Measurements from ENCODE around the gene IL19.
A peak's percentile ranks its signal among the peaks of the same experiment; 100 is the strongest.

The IL19 gene

DNA sequence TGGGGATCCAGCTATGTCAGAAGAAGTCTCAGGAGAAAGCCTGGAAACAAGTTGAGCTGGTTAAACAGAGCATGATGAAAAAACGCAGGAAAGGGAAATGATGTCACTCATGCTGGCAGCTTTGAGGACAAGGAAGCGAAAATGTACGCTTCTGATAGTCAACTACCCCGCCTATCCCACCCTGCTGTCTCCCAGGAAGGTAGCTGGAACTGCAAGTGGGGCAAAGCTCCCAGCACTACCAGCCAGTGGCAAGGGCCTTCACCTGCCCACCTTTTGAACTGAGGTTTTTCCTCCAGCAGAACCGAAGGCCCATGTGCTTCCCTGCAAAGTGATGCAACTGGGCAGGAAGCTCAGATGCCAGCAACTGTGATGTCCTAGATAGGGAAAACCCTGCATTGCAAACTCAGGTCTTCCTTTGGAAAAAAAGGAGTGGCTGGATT is 88.5 kb downstream of the IL19 start:
- DNase-seq (ENCODE audit: low spot score in 2 of 2) = no peak
- H3K4me3 ChIP-seq = no peak overlapping the region
- no peaks in the 10 kb centered on the region for H3K36me3 ChIP-seq (replicated peaks)
- H3K9me3 ChIP-seq = no peaks in the 10 kb centered on the region
- peaks cover 2% of the 10 kb centered on the region; the same call in 1 of the 2 replicates for H3K27me3 ChIP-seq (ENCODE audit: low read depth)
- in situ Hi-C loops (cut with MboI; ENCODE audit: low sequenced_read_pairs) = no loop called here
- H3K4me1 ChIP-seq = no peaks in the 10 kb centered on the region

- Histone ChIP-seq H3K4me1 (no peaks in the 10 kb centered on the region), H3K4me3 (no peak overlapping the region), H3K36me3 (replicated peaks) (no peaks in the 10 kb centered on the region), H3K9me3 (no peaks in the 10 kb centered on the region), H3K27me3 (ENCODE audit: low read depth) (peaks cover 2% of the 10 kb centered on the region; the same call in 1 of the 2 replicates)
- DNase-seq (ENCODE audit: low spot score in 2 of 2) = no peak
- in situ Hi-C loops (cut with MboI; ENCODE audit: low sequenced_read_pairs) = no loop called here
Observed at GRCh38 chr1:206860165-206860564, 89.6 kb downstream of the IL19 start.

- no peaks in the 10 kb centered on the region for H3K36me3 ChIP-seq (replicated peaks)
- in situ Hi-C loops (cut with MboI; ENCODE audit: low sequenced_read_pairs) = no loop called here
- H3K9me3 ChIP-seq = no peaks in the 10 kb centered on the region
- DNase-seq (ENCODE audit: low spot score in 2 of 2) = no peak
- no peaks in the 10 kb centered on the region for H3K4me1 ChIP-seq
- H3K27me3 ChIP-seq (ENCODE audit: low read depth) = peaks cover 2% of the 10 kb centered on the region; the same call in 1 of the 2 replicates
- H3K4me3 ChIP-seq = no peak overlapping the region
Observed at GRCh38 chr1:206863266-206863665, 92.7 kb downstream of the IL19 start.

DNA sequence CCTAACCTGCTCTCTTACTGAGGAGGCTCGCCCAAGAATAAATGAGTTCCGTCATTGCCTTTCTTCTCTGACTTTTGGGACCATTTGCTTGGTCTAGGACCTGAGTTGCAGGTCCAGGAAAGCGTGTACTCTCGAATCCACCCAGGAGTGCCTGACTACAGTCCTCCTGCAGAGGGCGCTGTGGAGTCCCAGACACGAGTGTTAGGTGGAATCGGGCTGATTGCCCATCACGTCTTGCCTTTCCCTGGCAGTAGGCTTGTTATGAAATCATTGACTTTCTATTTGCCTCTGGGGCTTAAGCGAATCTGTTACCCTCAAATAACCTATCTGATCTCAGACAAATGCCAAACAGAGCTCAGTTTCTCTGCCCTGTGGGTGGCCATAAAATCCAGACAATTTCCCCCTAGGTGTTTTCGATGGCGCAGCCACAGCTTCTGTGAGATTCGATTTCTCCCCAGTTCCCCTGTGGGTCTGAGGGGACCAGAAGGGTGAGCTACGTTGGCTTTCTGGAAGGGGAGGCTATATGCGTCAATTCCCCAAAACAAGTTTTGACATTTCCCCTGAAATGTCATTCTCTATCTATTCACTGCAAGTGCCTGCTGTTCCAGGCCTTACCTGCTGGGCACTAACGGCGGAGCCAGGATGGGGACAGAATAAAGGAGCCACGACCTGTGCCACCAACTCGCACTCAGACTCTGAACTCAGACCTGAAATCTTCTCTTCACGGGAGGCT is 94.5 kb downstream of the IL19 start, which contains the start of gene IL20:
Gene IL20, plus strand, starts transcription at position 685 of the 733 bp plus-strand sequence. CDS start 230 bp downstream, outside the sequence.
- DNase-seq (ENCODE audit: low spot score in 2 of 2) = peak; percentile 22 to 86
- Histone ChIP-seq H3K9me3 (no peaks in the 10 kb centered on the region), H3K4me3 (no peak within 1 kb of the TSS), H3K4me1 (no peaks in the 10 kb centered on the region), H3K36me3 (replicated peaks) (no peaks in the 10 kb centered on the region), H3K27me3 (ENCODE audit: low read depth) (no peaks in the 10 kb centered on the region)
- in situ Hi-C loops (cut with MboI; ENCODE audit: low sequenced_read_pairs) = no loop called here

DNA sequence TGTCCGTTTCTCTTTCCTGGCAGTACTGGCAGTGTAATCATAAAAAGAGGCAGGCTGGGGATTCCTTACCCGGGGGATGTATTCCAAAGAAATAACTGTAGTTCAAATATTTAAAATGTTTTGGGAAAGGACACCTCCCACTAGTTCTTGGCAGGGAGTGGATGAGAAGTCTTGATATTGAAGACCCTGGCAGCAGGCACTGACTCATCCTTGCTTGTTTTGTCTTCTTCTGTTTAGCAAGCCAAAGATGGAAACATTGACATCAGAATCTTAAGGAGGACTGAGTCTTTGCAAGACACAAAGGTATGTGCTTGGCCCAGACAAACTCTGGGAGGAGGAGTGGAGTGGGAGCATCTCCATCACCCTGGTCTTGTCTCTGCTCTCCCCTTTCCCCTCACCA is 95.5 kb downstream of the IL19 start:
- Histone ChIP-seq H3K4me3 (no peak overlapping the region), H3K4me1 (no peaks in the 10 kb centered on the region), H3K36me3 (replicated peaks) (no peaks in the 10 kb centered on the region), H3K9me3 (no peaks in the 10 kb centered on the region), H3K27me3 (ENCODE audit: low read depth) (no peaks in the 10 kb centered on the region)
- in situ Hi-C loops (cut with MboI; ENCODE audit: low sequenced_read_pairs) = no loop called here
- no peak for DNase-seq (ENCODE audit: low spot score in 2 of 2)

DNA sequence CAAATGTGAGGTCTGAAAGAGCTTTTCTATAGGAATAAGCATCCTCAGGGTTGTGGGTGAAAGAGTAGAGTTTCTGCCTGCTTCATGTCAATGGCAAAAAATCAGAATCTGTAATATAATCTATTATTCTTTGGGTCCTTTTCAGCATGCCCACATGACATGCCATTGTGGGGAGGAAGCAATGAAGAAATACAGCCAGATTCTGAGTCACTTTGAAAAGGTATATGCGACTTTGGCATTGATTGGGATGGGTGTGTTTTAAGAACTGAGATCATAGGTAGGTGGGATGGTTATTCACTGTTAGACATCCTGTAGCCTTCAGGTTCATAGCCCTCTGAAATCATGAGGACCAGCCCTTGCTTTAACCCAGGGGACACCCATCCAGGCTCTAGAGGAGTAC is 96.7 kb downstream of the IL19 start:
- Histone ChIP-seq H3K4me3 (no peak overlapping the region), H3K36me3 (replicated peaks) (no peaks in the 10 kb centered on the region), H3K27me3 (ENCODE audit: low read depth) (no peaks in the 10 kb centered on the region), H3K4me1 (no peaks in the 10 kb centered on the region), H3K9me3 (no peaks in the 10 kb centered on the region)
- in situ Hi-C loops (cut with MboI; ENCODE audit: low sequenced_read_pairs) = no loop called here
- no peak for DNase-seq (ENCODE audit: low spot score in 2 of 2)

DNA sequence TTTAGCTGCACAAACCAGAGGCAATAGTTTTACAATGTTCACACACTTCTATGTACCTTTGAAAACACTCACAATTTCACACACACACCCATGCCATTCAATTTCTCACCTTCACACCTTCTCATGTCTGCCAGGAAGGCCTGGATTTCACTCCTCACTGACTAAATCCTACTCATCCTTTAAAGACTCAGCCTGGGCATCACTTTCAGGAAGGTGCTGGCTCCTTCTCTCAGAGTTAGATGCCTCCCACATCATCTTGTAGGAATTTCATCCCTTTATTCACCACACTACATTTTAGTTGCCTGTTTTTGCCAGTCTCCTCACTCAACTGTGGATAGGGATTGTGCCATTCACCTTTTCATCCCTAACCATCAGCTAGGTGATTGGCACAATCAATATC is 97.1 kb downstream of the IL19 start:
- Histone ChIP-seq H3K9me3 (no peaks in the 10 kb centered on the region), H3K36me3 (replicated peaks) (no peaks in the 10 kb centered on the region), H3K4me3 (no peak overlapping the region), H3K4me1 (no peaks in the 10 kb centered on the region), H3K27me3 (ENCODE audit: low read depth) (no peaks in the 10 kb centered on the region)
- in situ Hi-C loops (cut with MboI; ENCODE audit: low sequenced_read_pairs) = no loop called here
- no peak for DNase-seq (ENCODE audit: low spot score in 2 of 2)

GRCh38 chr1:206868264-206868663 is 97.7 kb downstream of the IL19 start:
- no peak overlapping the region for H3K4me3 ChIP-seq

GRCh38 chr1:206872139-206872538 is 101.6 kb downstream of the IL19 start:
- in situ Hi-C loops (cut with MboI; ENCODE audit: low sequenced_read_pairs) = no loop called here
- Histone ChIP-seq H3K4me1 (no peaks in the 10 kb centered on the region), H3K27me3 (ENCODE audit: low read depth) (no peaks in the 10 kb centered on the region), H3K36me3 (replicated peaks) (no peaks in the 10 kb centered on the region), H3K9me3 (no peaks in the 10 kb centered on the region), H3K4me3 (no peak overlapping the region)
- no peak for DNase-seq (ENCODE audit: low spot score in 2 of 2)

More at GRCh38 chr1:206868264-206868663, 97.7 kb downstream of the IL19 start:
- H3K27me3 ChIP-seq (ENCODE audit: low read depth) = no peaks in the 10 kb centered on the region
- DNase-seq (ENCODE audit: low spot score in 2 of 2) = no peak
- H3K36me3 ChIP-seq (replicated peaks) = no peaks in the 10 kb centered on the region
- no peaks in the 10 kb centered on the region for H3K4me1 ChIP-seq
- in situ Hi-C loops (cut with MboI; ENCODE audit: low sequenced_read_pairs) = no loop called here
- no peaks in the 10 kb centered on the region for H3K9me3 ChIP-seq

- no peak for DNase-seq (ENCODE audit: low spot score in 2 of 2)
- in situ Hi-C loops (cut with MboI; ENCODE audit: low sequenced_read_pairs) = no loop called here
- H3K4me1 ChIP-seq = no peaks in the 10 kb centered on the region
- H3K9me3 ChIP-seq = peaks cover 3% of the 10 kb centered on the region; the same call in 1 of the 2 replicates
- H3K27me3 ChIP-seq (ENCODE audit: low read depth) = no peaks in the 10 kb centered on the region
- H3K36me3 ChIP-seq (replicated peaks) = no peaks in the 10 kb centered on the region
- H3K4me3 ChIP-seq = no peak overlapping the region
Observed at GRCh38 chr1:206873603-206874188, 103.1 kb downstream of the IL19 start.

DNA sequence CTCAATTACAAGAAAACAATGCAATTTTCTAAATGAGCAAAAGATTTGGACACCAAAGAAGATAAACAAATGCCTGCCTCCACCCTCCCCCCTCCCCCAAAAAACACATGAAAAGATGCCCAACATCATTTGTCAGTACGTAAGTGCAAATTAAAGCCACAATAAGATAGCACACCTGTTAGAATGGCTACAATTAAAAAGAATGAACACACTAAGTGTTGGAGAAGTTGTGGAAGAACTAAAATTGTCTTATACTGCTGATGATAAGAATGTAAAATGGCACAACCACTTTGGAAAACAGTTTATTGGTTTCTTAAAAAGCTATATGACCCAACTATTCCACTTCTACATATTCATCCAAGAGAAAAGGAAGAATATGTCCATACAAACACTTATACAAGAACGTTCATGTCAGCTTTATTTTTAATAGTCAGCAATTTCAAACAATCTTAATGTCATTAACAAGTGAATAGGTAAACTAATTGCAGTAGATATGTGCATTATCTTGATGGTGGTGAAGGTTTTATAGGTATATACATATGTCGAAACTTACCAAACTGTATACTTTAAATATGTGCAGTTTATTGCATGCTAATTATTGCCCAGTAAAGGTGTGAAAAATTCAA is 105.3 kb downstream of the IL19 start:
- H3K36me3 ChIP-seq (replicated peaks) = no peaks in the 10 kb centered on the region
- no peak overlapping the region for H3K4me3 ChIP-seq

DNA sequence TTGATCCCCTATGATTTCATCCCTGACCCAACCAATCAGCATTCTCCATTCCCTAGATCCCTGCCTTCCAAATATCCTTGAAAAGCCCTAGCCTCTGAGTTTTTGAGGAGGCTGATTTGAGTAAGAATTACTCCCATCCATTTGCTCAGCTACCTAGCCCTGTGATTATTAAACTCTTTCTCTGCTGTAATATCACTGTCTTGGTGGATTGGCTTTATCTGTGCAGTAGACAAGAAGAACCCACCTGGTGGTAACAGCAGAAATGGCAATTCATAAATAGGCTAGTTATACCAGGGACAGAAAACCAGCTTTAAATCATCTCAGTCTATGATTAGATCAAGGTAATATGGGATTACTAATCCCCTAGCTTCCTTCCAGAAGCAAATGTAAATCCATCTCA is 107.9 kb downstream of the IL19 start:
- in situ Hi-C loops (cut with MboI; ENCODE audit: low sequenced_read_pairs) = no loop called here

More for the DNA sequence above, 105.3 kb downstream of the IL19 start:
- DNase-seq (ENCODE audit: low spot score in 2 of 2) = no peak
- in situ Hi-C loops (cut with MboI; ENCODE audit: low sequenced_read_pairs) = no loop called here
- Histone ChIP-seq H3K9me3 (peaks cover 3% of the 10 kb centered on the region; the same call in 1 of the 2 replicates), H3K4me1 (no peaks in the 10 kb centered on the region), H3K27me3 (ENCODE audit: low read depth) (no peaks in the 10 kb centered on the region)

GRCh38 chr1:206880314-206880713 is 109.7 kb downstream of the IL19 start:
- in situ Hi-C loops (cut with MboI; ENCODE audit: low sequenced_read_pairs) = no loop called here
- Histone ChIP-seq H3K4me1 (no peaks in the 10 kb centered on the region), H3K9me3 (peaks cover 3% of the 10 kb centered on the region; the same call in 1 of the 2 replicates), H3K27me3 (ENCODE audit: low read depth) (no peaks in the 10 kb centered on the region), H3K36me3 (replicated peaks) (no peaks in the 10 kb centered on the region), H3K4me3 (no peak overlapping the region)
- DNase-seq (ENCODE audit: low spot score in 2 of 2) = no peak

More for the DNA sequence above, 107.9 kb downstream of the IL19 start:
- Histone ChIP-seq H3K9me3 (peaks cover 3% of the 10 kb centered on the region; the same call in 1 of the 2 replicates), H3K27me3 (ENCODE audit: low read depth) (no peaks in the 10 kb centered on the region), H3K4me3 (no peak overlapping the region), H3K4me1 (no peaks in the 10 kb centered on the region), H3K36me3 (replicated peaks) (no peaks in the 10 kb centered on the region)
- DNase-seq (ENCODE audit: low spot score in 2 of 2) = no peak

- DNase-seq (ENCODE audit: low spot score in 2 of 2) = no peak
- no peak overlapping the region for H3K4me3 ChIP-seq
- peaks cover 3% of the 10 kb centered on the region; the same call in 1 of the 2 replicates for H3K9me3 ChIP-seq
- H3K36me3 ChIP-seq (replicated peaks) = no peaks in the 10 kb centered on the region
- no peaks in the 10 kb centered on the region for H3K4me1 ChIP-seq
- in situ Hi-C loops (cut with MboI; ENCODE audit: low sequenced_read_pairs) = no loop called here
- peaks cover 4% of the 10 kb centered on the region; the same call in 1 of the 2 replicates for H3K27me3 ChIP-seq (ENCODE audit: low read depth)
Observed at GRCh38 chr1:206882555-206882954, 112.0 kb downstream of the IL19 start.
